GM23248 (cell line): Measurements from ENCODE around the gene C1QTNF1. TPM values are rescaled to one million over a fixed set of nuclear protein-coding genes. Genes with fewer than 3 reads are reported as not detected.

Experiments used
- DNase-seq: peaks from one replicate; pipeline ENCODE4 v3.0.0-alpha.2; 2015
- H2AFZ ChIP-seq: fragments of 200-600 bp; sonication (generic); 2 replicates; pipeline ENCODE4 v1.6.1; 2016; ENCODE audit warnings: antibody characterized with exemption
- H3F3A ChIP-seq: fragments of 200-600 bp; sonication (generic); 2 replicates; pipeline ENCODE4 v1.6.1; 2016; ENCODE audit warnings: mild to moderate bottlenecking, antibody characterized with exemption, mixed run types; ENCODE audit not compliant: insufficient read depth
- H3K27ac ChIP-seq: fragments of 200-600 bp; sonication (generic); 2 replicates; pipeline ENCODE4 v1.5.1; 2016; ENCODE audit warnings: mild to moderate bottlenecking
- H3K27me3 ChIP-seq: fragments of 200-600 bp; sonication (generic); replicated peaks from 2 replicates; pipeline ENCODE4 v1.6.1; 2016; ENCODE audit warnings: mild to moderate bottlenecking; ENCODE audit not compliant: insufficient read depth
- H3K36me3 ChIP-seq: fragments of 200-600 bp; sonication (generic); 2 replicates; pipeline ENCODE4 v1.6.1; 2016; ENCODE audit warnings: low read depth, mild to moderate bottlenecking
- H3K4me1 ChIP-seq: fragments of 200-600 bp; sonication (generic); 2 replicates; pipeline ENCODE4 v1.6.1; 2016; ENCODE audit warnings: mild to moderate bottlenecking; ENCODE audit not compliant: insufficient read depth
- H3K4me2 ChIP-seq: fragments of 200-600 bp; sonication (generic); one replicate; pipeline ENCODE4 v1.6.1; 2016; ENCODE audit warnings: mild to moderate bottlenecking; ENCODE audit not compliant: unreplicated experiment
- H3K4me3 ChIP-seq: fragments of 200-600 bp; sonication (generic); 2 replicates; pipeline ENCODE4 v1.5.1; 2016; ENCODE audit warnings: mild to moderate bottlenecking
- H3K79me2 ChIP-seq: fragments of 200-600 bp; sonication (generic); 2 replicates; pipeline ENCODE4 v1.6.1; 2016; ENCODE audit warnings: mild to moderate bottlenecking; ENCODE audit not compliant: insufficient read depth
- H3K9ac ChIP-seq: fragments of 200-600 bp; sonication (generic); 2 replicates; pipeline ENCODE4 v1.6.1; 2016; ENCODE audit warnings: mild to moderate bottlenecking
- H3K9me2 ChIP-seq: fragments of 200-600 bp; sonication (generic); 2 replicates; pipeline ENCODE4 v1.6.1; 2016; ENCODE audit warnings: mixed run types, mild to moderate bottlenecking, moderate library complexity; ENCODE audit not compliant: insufficient read depth
- H3K9me3 ChIP-seq: fragments of 200-600 bp; sonication (generic); one replicate; pipeline ENCODE4 v1.6.1; 2017; ENCODE audit warnings: low read depth
- H4K20me1 ChIP-seq: fragments of 200-600 bp; sonication (generic); 2 replicates; pipeline ENCODE4 v1.6.0; 2016; ENCODE audit not compliant: insufficient read depth
- EZH2 ChIP-seq: fragments of 200-600 bp; sonication (generic); IDR thresholded peaks from 2 replicates; pipeline ENCODE4 v1.6.1; 2018; ENCODE audit warnings: antibody characterized with exemption, mild to moderate bottlenecking; ENCODE audit not compliant: insufficient read depth, poor library complexity, severe bottlenecking
- EZH2phosphoT487 ChIP-seq: fragments of 200-600 bp; sonication (generic); IDR thresholded peaks from 2 replicates; pipeline ENCODE4 v1.6.1; 2018; ENCODE audit warnings: antibody characterized with exemption, moderate library complexity, mild to moderate bottlenecking, low read depth; ENCODE audit not compliant: insufficient read depth
- WGBS, 2 experiments: methylation state at CpG; one replicate each; pipeline ENCODE4 v1.1.6; 2015 to 2017; ENCODE audit warnings: low lambda C conversion rate in 2 of 2, low coverage in 1 of 2; ENCODE audit errors: missing lambda C conversion rate in 2 of 2; 5-methylcytosine and 5-hydroxymethylcytosine counted together
- in situ Hi-C: fragments of 300-500 bp; cut with MboI; formaldehyde crosslinking; loops from 2 replicates; pipeline ENCODE4 v1.15.0; 2020
- polyA plus RNA-seq: library from polyadenylated mRNA; unstranded; fragments of >200 nt; fragmentation: Nextera tagmentation; extraction: Ambion mirVana; gene quantifications from 2 replicates; pipeline ENCODE4 v1.2.1, GENCODE V29; 2016
- total RNA-seq: library from RNA; depleted of rRNA; stranded (reverse); fragments of >200 nt; shearing (Covaris generic); gene quantifications from 2 replicates; pipeline ENCODE4 v1.2.3, GENCODE V29; 2014

Gene C1QTNF1
- total and polyA plus RNA-seq, 2 experiments from 2014 or later = 6.1 to 12.2 TPM

DNA sequence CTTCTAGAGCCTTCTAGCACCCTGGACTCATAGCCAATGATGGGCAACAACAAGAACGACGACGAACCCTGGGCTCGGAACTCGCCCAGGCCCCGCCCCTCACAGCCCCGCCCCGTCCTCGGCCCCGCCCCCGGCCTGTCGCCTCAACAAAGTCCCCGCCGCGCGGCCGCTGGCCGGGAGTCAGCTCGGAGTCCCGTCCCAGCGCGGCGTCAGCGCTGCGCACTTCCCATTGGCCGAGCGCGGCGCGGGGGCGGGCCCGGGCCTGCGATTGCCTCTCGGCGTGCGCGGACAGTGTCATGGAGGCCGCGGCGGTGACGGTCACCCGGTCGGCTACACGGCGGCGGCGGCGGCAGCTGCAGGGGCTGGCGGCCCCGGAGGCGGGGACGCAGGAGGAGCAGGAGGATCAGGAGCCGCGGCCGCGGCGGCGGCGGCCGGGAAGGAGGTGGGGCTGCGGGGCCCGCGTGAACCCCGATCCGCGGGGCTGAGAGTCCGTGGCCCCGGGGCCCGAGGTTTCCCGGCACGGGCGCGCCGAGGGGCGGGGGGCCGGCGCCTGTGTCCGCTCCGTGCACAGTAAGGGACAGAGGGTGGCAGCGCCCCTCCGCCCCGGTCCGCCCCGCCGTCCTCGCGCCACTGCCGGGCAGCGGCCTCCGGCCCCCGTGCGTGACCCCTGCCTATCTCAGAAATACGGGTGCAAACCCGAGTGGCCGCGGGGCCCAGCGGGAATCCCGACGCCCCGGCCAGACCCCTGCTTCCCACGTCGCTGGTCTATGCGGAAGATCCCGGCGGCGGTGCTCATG, 50.9 kb downstream of the C1QTNF1 start, which contains the start of gene ENGASE:
Gene ENGASE, plus strand, starts transcription at position 176 of the 797 bp plus-strand sequence. Its CDS starts 121 bp downstream, at position 297.
- H3K4me2 ChIP-seq = peak within 1 kb of the TSS; percentile 85
- WGBS, 2 experiments = 1 to 2% methylated on average over 64 to 87 of the region's 106 CpGs
- H3K36me3 ChIP-seq = no peaks in the 10 kb centered on the region
- no peaks in the 10 kb centered on the region for H3F3A ChIP-seq
- H3K27me3 ChIP-seq = no peaks in the 10 kb centered on the region
- no peaks in the 10 kb centered on the region for H3K9me3 ChIP-seq
- H3K9ac ChIP-seq = peak within 1 kb of the TSS; percentile 81
- TF ChIP-seq EZH2phosphoT487 (no peak), EZH2 (no peak)
- H4K20me1 ChIP-seq = no peaks in the 10 kb centered on the region
- no peaks in the 10 kb centered on the region for H3K9me2 ChIP-seq
- H3K27ac ChIP-seq = 0 out of 2 replicates have a peak within 1 kb of the TSS, but pooled peaks have one; percentile 4
- in situ Hi-C loops = no loop called here
- DNase-seq = peak; percentile 97
- H3K4me3 ChIP-seq = peak within 1 kb of the TSS; percentile 88
- H2AFZ ChIP-seq = peak within 1 kb of the TSS; percentile 91
- no peaks in the 10 kb centered on the region for H3K79me2 ChIP-seq
- H3K4me1 ChIP-seq = no peaks in the 10 kb centered on the region

DNA sequence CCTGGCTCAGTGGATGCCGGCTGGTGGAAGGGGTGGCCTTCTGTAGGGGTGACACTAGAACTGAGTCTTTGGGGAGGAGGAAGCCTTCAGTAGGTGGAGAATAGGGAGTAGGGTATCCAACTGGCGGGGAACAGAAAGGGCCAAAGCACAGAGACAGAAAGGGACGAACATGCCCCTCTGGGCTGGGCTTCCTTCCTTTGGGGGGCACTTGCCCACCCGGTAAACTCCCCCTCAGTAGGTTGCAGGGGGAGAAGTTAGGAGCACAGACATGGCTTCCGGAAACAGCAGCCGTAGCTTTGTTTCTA, 51.4 kb downstream of the C1QTNF1 start:
- Histone ChIP-seq H3K4me1 (no peaks in the 10 kb centered on the region), H3K9me2 (no peaks in the 10 kb centered on the region), H3F3A (no peaks in the 10 kb centered on the region), H3K4me3 (peak overlapping the region; percentile 88), H3K9ac (peak overlapping the region; percentile 81), H2AFZ (peak overlapping the region; percentile 91), H3K79me2 (no peaks in the 10 kb centered on the region), H3K4me2 (peak overlapping the region; percentile 85), H3K36me3 (no peaks in the 10 kb centered on the region), H3K9me3 (no peaks in the 10 kb centered on the region), H3K27ac (no peak overlapping the region), H3K27me3 (no peaks in the 10 kb centered on the region), H4K20me1 (no peaks in the 10 kb centered on the region)
- WGBS, 2 experiments = 10 to 13% methylated on average over 6 of the region's 6 CpGs
- no peak for DNase-seq
- no peak for TF ChIP-seq EZH2phosphoT487
- TF ChIP-seq EZH2 = no peak
- in situ Hi-C loops = no loop called here

DNA sequence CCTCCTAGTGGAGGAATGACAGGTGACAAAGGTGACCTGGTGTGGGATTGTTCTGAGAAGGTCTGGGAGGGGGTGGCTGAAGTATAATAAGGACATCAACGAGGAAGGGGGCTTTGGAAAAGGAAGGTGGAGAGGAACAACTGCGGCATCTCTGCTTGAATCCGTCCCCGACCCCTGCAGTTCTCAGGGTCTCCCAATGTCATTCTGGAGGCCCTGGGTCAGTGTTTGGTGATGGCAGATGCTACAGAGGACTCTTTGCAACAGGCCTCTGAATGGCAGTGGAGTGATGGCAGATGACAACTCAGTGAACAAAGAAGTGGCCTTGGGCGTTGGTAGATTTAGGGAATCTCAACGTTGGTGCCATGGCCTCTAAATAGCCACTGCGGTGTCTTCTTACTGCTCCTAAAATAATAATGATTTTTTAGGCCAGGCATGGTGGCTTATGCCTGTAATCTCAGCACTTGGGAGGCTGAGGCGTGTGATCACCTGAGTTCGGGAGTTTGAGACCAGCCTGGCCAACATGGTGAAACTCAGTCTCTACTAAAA, 52.0 kb downstream of the C1QTNF1 start:
- TF ChIP-seq EZH2phosphoT487 (no peak), EZH2 (no peak)
- H3K79me2 ChIP-seq = no peaks in the 10 kb centered on the region
- H3F3A ChIP-seq = no peaks in the 10 kb centered on the region
- H2AFZ ChIP-seq = peak overlapping the region; percentile 91; the same call in 1 of the 2 replicates
- peak overlapping the region; percentile 88 for H3K4me3 ChIP-seq
- no peaks in the 10 kb centered on the region for H3K27me3 ChIP-seq
- peak overlapping the region; percentile 81 for H3K9ac ChIP-seq
- in situ Hi-C loops = no loop called here
- no peaks in the 10 kb centered on the region for H3K4me1 ChIP-seq
- WGBS, 2 experiments = 93% methylated on average over 9 of the region's 9 CpGs
- no peaks in the 10 kb centered on the region for H3K36me3 ChIP-seq
- no peaks in the 10 kb centered on the region for H4K20me1 ChIP-seq
- no peaks in the 10 kb centered on the region for H3K9me2 ChIP-seq
- no peak for DNase-seq
- H3K4me2 ChIP-seq = peak overlapping the region; percentile 85
- no peaks in the 10 kb centered on the region for H3K9me3 ChIP-seq
- no peak overlapping the region for H3K27ac ChIP-seq

DNA sequence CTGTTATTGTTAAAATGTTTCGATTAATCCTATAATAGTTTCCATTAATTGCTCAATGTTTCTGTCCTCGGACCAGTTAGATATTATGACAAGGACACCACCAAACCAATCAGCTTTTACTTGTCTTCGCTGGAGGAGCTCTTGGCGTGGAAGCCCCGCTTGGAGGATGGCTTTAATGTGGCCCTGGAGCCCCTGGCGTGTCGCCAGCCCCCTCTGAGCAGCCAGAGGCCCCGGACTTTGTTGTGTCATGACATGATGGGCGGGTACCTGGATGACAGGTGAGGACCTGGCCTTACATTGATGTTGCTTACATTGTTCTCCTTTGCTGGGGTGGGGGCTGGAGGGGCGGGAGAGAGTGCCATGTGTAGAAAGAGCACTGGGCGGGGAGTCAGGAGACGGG, 53.6 kb downstream of the C1QTNF1 start:
- in situ Hi-C loops = no loop called here
- DNase-seq = no peak
- Histone ChIP-seq H3K9me2 (no peaks in the 10 kb centered on the region), H3K4me1 (no peaks in the 10 kb centered on the region), H2AFZ (no peak overlapping the region), H3K36me3 (no peaks in the 10 kb centered on the region), H3K27me3 (no peaks in the 10 kb centered on the region), H3K4me2 (no peak overlapping the region), H3K27ac (no peak overlapping the region), H3K9me3 (no peaks in the 10 kb centered on the region), H3K9ac (no peak overlapping the region), H3K4me3 (no peak overlapping the region), H3F3A (no peaks in the 10 kb centered on the region), H4K20me1 (no peaks in the 10 kb centered on the region), H3K79me2 (no peaks in the 10 kb centered on the region)
- 70 to 77% methylated on average over 11 to 12 of the region's 12 CpGs for WGBS, 2 experiments
- TF ChIP-seq EZH2 = no peak
- no peak for TF ChIP-seq EZH2phosphoT487
